ENCODE data around the gene RNASE2. TPM values are rescaled to one million over a fixed set of nuclear protein-coding genes. Genes with fewer than 3 reads are reported as not detected.

Gene RNASE2
- polyA plus RNA-seq, 3 donors: 100 to 483 (median 307) TPM

DNA sequence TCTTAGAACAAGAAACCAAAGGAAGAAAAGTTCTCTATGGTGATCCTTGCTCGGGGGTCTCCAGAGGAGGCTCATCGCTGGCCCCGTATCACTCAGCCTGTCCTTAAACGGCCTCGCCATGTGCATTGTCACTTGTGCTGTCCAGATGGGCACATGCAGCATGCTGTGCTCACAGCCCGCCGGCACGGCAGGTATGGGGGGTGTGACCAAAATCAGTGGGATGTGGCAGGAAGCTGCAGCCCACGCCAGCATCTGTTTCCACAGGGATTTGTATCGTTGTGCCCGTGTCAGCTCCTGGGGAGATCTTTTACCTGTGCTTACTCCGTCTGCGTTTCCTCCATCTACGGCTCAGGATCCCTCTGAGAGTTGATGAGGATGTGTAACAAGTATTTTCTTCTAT is 41.2 kb downstream of the RNASE2 start:
- Histone ChIP-seq H3K79me2 (ENCODE audit: insufficient read depth, low read length) (peaks cover 8% of the 10 kb centered on the region), H3K9me3 (replicated peaks in 1 of 2; ENCODE audit: control insufficient read depth in 1 of 2, insufficient read depth in 1 of 2, low read length in 2 of 2) (no peaks in the 10 kb centered on the region), H2AFZ (ENCODE audit: insufficient read depth, low read depth, low read length, poor library complexity, severe bottlenecking) (no peak overlapping the region), H3K4me1 (ENCODE audit: control insufficient read depth in 1 of 2, insufficient read depth in 2 of 2, low read length in 2 of 2) (no peaks in the 10 kb centered on the region), H4K20me1 (ENCODE audit: insufficient read depth, low read length) (no peaks in the 10 kb centered on the region), H3K27ac (ENCODE audit: low read depth in 1 of 2, low read length in 2 of 2) (no peak overlapping the region), H3K4me3 (replicated peaks in 1 of 3; ENCODE audit: low read depth in 2 of 3, low read length in 3 of 3) (no peak overlapping the region), H3K4me2 (replicated peaks; ENCODE audit: extremely low read depth, low read length, poor library complexity, severe bottlenecking) (no peak overlapping the region), H3K27me3 (ENCODE audit: control insufficient read depth in 2 of 2, insufficient read depth in 2 of 2, low read length in 2 of 2) (no peaks in the 10 kb centered on the region), H3K9ac (ENCODE audit: insufficient read depth, low read length, poor library complexity, severe bottlenecking) (no peak overlapping the region), H3K36me3 (replicated peaks in 1 of 2; ENCODE audit: control insufficient read depth in 1 of 2, insufficient read depth in 2 of 2, low read length in 2 of 2) (peaks cover 53 to 61% of the 10 kb centered on the region in 2 donors)
- peaks cover 0 to 1% (median 0%) of the 10 kb centered on the region in 7 donors for H3K9me3 Mint-ChIP-seq
- H3K27ac Mint-ChIP-seq: no peak overlapping the region
- peaks cover 3% of the 10 kb centered on the region for H3K4me1 Mint-ChIP-seq
- DNase-seq: no peak
- intact Hi-C loops (cut with micrococcal nuclease): no loop called here
- H3K4me3 Mint-ChIP-seq: no peak overlapping the region
- H3K27me3 Mint-ChIP-seq (ENCODE audit: low read depth in 3 of 3): peaks cover 0 to 3% (median 0%) of the 10 kb centered on the region in 3 donors
- WGBS (ENCODE audit: insufficient coverage): 95% methylated on average over 13 of the region's 14 CpGs
- H3K36me3 Mint-ChIP-seq: peaks cover 52 to 62% of the 10 kb centered on the region in 2 donors
- TF ChIP-seq, protein P1, sequence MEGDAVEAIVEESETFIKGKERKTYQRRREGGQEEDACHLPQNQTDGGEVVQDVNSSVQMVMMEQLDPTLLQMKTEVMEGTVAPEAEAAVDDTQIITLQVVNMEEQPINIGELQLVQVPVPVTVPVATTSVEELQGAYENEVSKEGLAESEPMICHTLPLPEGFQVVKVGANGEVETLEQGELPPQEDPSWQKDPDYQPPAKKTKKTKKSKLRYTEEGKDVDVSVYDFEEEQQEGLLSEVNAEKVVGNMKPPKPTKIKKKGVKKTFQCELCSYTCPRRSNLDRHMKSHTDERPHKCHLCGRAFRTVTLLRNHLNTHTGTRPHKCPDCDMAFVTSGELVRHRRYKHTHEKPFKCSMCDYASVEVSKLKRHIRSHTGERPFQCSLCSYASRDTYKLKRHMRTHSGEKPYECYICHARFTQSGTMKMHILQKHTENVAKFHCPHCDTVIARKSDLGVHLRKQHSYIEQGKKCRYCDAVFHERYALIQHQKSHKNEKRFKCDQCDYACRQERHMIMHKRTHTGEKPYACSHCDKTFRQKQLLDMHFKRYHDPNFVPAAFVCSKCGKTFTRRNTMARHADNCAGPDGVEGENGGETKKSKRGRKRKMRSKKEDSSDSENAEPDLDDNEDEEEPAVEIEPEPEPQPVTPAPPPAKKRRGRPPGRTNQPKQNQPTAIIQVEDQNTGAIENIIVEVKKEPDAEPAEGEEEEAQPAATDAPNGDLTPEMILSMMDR (IDR thresholded peaks at IDR 0.05): no peak

DNA sequence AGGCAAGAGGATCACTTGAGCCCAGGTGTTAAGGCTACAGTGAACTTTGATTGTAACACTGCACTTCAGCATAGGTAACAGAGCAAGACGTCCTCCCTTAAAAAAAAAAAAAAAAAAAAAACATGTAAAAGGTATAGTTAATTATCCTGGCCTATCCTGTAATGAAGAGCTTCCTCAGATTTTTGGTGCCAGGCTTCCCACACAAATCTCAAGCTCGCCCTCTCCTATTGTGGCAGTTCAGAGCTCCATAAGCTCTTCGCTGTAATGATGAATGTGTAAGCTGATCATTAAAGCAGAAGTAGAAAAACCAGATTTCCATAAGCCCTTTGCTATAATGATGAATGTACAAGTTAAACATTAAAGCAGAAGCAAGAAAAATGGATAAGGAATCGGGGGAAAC is 41.8 kb downstream of the RNASE2 start:
- no peak overlapping the region for H3K4me3 Mint-ChIP-seq
- Histone ChIP-seq H3K79me2 (ENCODE audit: insufficient read depth, low read length) (peaks cover 2% of the 10 kb centered on the region), H3K4me1 (ENCODE audit: control insufficient read depth in 1 of 2, insufficient read depth in 2 of 2, low read length in 2 of 2) (no peaks in the 10 kb centered on the region), H3K9me3 (replicated peaks in 1 of 2; ENCODE audit: control insufficient read depth in 1 of 2, insufficient read depth in 1 of 2, low read length in 2 of 2) (no peaks in the 10 kb centered on the region), H3K27me3 (ENCODE audit: control insufficient read depth in 2 of 2, insufficient read depth in 2 of 2, low read length in 2 of 2) (no peaks in the 10 kb centered on the region), H3K4me3 (replicated peaks in 1 of 3; ENCODE audit: low read depth in 2 of 3, low read length in 3 of 3) (no peak overlapping the region), H4K20me1 (ENCODE audit: insufficient read depth, low read length) (no peaks in the 10 kb centered on the region), H3K27ac (ENCODE audit: low read depth in 1 of 2, low read length in 2 of 2) (no peak overlapping the region), H3K36me3 (replicated peaks in 1 of 2; ENCODE audit: control insufficient read depth in 1 of 2, insufficient read depth in 2 of 2, low read length in 2 of 2) (peaks cover 51 to 55% of the 10 kb centered on the region in 2 donors), H3K9ac (ENCODE audit: insufficient read depth, low read length, poor library complexity, severe bottlenecking) (no peak overlapping the region), H2AFZ (ENCODE audit: insufficient read depth, low read depth, low read length, poor library complexity, severe bottlenecking) (no peak overlapping the region), H3K4me2 (replicated peaks; ENCODE audit: extremely low read depth, low read length, poor library complexity, severe bottlenecking) (no peak overlapping the region)
- intact Hi-C loops (cut with micrococcal nuclease): no loop called here
- TF ChIP-seq, protein P1 (IDR thresholded peaks at IDR 0.05): no peak
- peaks cover 48 to 56% of the 10 kb centered on the region in 2 donors for H3K36me3 Mint-ChIP-seq
- no peaks in the 10 kb centered on the region for H3K4me1 Mint-ChIP-seq
- no CpG with 5 or more reads among the region's 4 CpGs for WGBS (ENCODE audit: insufficient coverage)
- H3K27ac Mint-ChIP-seq: no peak overlapping the region
- peaks cover 0 to 1% (median 0%) of the 10 kb centered on the region in 7 donors for H3K9me3 Mint-ChIP-seq
- peaks cover 0 to 3% (median 0%) of the 10 kb centered on the region in 3 donors for H3K27me3 Mint-ChIP-seq (ENCODE audit: low read depth in 3 of 3)
- no peak for DNase-seq

All from CD14-positive monocyte (primary cell).